ENCODE results near the gene FRK. TPM values are rescaled to one million over a fixed set of nuclear protein-coding genes. Genes with fewer than 3 reads are reported as not detected.
A peak's percentile ranks its signal among the peaks of the same experiment; 100 is the strongest.
"Not testable (repeated sequence)": the region's sequence is repeated elsewhere in the genome, so short reads cannot be mapped to it uniquely, and the experiment has no call there.

The FRK gene
- total RNA-seq, 2 experiments from 2014 or later, result 0.03 TPM

DNA sequence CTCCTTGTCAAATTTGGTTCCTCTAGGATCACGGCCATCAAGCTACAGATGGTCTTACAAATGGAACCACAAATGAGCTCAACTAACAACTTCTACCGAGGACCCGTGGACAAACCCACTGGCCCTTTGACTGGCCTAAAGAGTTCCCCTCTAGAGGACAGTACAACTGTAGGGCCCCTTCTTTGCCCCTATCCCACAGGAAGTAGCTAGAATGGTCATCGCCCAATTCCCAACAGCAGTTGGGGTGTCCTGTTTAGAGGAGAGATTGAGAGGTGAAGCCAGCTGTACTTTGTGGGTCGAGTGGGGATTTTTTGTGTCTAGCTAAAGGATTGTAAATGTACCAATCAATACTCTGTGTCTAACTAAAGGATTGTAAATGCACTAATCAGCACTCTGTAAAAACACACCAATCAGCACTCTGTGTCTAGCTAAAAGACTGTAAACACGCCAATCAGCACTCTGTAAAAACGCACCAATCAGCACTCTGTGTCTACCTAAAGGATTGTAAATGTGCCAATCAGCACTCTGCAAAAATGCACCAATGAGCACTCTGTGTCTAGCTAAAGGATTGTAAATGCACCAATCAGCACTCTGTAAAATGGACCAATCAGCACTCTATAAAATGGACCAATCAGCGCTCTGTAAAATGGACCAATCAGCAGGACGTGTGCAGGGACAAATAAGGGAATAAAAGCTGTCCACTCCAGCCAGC lies 35.5 kb upstream of the FRK start:
- H3K4me1 Mint-ChIP-seq (ENCODE audit: low read depth); H3K27me3 Mint-ChIP-seq (ENCODE audit: low read depth); H3K9me3 Mint-ChIP-seq (ENCODE audit: insufficient read depth); DNase-seq; H3K4me3 Mint-ChIP-seq; H3K27ac Mint-ChIP-seq; H3K36me3 Mint-ChIP-seq (ENCODE audit: low read depth); ATAC-seq: not testable (repeated sequence)
- ChIA-PET CTCF (interaction anchor here (0.9 to 2.2 kb wide), 6 partner anchors 16 to 87 kb away, joined by 3 to 22 read pairs (median 6); no protein-coding TSS in a partner anchor), POLR2A (interaction anchor here (0.8 kb wide), 1 partner anchor 84 kb away, joined by 3 read pairs; no protein-coding TSS in a partner anchor)

GRCh38 chr6:116094041-116094440 lies 33.4 kb upstream of the FRK start:
- Mint-ChIP-seq H3K4me1 (ENCODE audit: low read depth) (peaks cover 16% of the 10 kb centered on the region), H3K4me3 (no peak overlapping the region), H3K36me3 (ENCODE audit: low read depth) (peaks cover 3% of the 10 kb centered on the region), H3K27ac (no peak overlapping the region), H3K9me3 (ENCODE audit: insufficient read depth) (no peaks in the 10 kb centered on the region), H3K27me3 (ENCODE audit: low read depth) (no peaks in the 10 kb centered on the region)
- no peak for DNase-seq
- ChIA-PET POLR2A (no interaction called here), CTCF (interaction anchor here (0.7 kb wide), 1 partner anchor 83 kb away, joined by 3 read pairs; no protein-coding TSS in a partner anchor)
- ATAC-seq, result no peak

- Mint-ChIP-seq H3K27ac (peak overlapping the region; percentile 5), H3K4me3 (no peak overlapping the region), H3K4me1 (ENCODE audit: low read depth) (peaks cover 16% of the 10 kb centered on the region), H3K9me3 (ENCODE audit: insufficient read depth) (no peaks in the 10 kb centered on the region), H3K36me3 (ENCODE audit: low read depth) (no peaks in the 10 kb centered on the region), H3K27me3 (ENCODE audit: low read depth) (peaks cover 2% of the 10 kb centered on the region)
- ChIA-PET CTCF (interaction anchor here (1.0 kb wide), 1 partner anchor 78 kb away, joined by 3 read pairs; no protein-coding TSS in a partner anchor), POLR2A (interaction anchor here (1.7 kb wide), 1 partner anchor 11 kb away, joined by 7 read pairs; the partner anchor contains the start of gene NT5DC1)
- ATAC-seq (peak; percentile 82), DNase-seq (peak; percentile 39)
These were observed 29.6 kb upstream of the FRK start for GRCh38 chr6:116090251-116090650.

DNA sequence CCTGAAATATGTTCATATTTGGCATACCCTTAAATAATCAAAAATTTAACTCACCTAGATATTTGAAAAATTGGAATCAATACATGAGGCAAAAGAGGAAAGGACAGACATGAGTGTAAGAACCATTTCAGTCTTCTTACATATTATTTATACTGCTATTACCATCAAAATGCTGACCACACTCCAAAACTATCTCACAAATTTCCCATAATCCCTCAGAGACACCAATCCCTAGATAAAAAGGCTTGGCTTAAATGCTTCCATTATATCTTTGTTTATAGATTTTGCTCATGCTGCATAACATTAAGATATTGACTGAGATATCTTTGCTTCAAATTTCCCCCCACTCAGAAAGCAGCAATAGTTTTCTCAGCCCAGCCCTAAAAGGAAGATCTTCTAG lies 28.3 kb upstream of the FRK start:
- Mint-ChIP-seq H3K27ac (no peak overlapping the region), H3K9me3 (ENCODE audit: insufficient read depth) (no peaks in the 10 kb centered on the region), H3K36me3 (ENCODE audit: low read depth) (no peaks in the 10 kb centered on the region), H3K27me3 (ENCODE audit: low read depth) (peaks cover 4% of the 10 kb centered on the region), H3K4me3 (no peak overlapping the region), H3K4me1 (ENCODE audit: low read depth) (peaks cover 16% of the 10 kb centered on the region)
- no peak for ATAC-seq
- ChIA-PET POLR2A (interaction anchor here (0.6 to 1.7 kb wide), 2 partner anchors 12 kb away, joined by 3 to 7 read pairs; partner anchors contain the start of gene NT5DC1), CTCF (interaction anchor here (1.0 kb wide), 1 partner anchor 76 kb away, joined by 3 read pairs; no protein-coding TSS in a partner anchor)
- DNase-seq, result no peak

GRCh38 chr6:116087437-116088027 lies 26.8 kb upstream of the FRK start:
- peaks cover 10% of the 10 kb centered on the region for H3K27me3 Mint-ChIP-seq (ENCODE audit: low read depth)
- POLR2A ChIA-PET, result no interaction called here
- no peak overlapping the region for H3K4me3 Mint-ChIP-seq
- H3K36me3 Mint-ChIP-seq (ENCODE audit: low read depth), result no peaks in the 10 kb centered on the region
- DNase-seq (no peak), ATAC-seq (no peak)
- CTCF ChIA-PET, result interaction anchor here (1.2 kb wide), 1 partner anchor 10 kb away, joined by 4 read pairs; no protein-coding TSS in a partner anchor
- H3K27ac Mint-ChIP-seq, result no peak overlapping the region
- peaks cover 16% of the 10 kb centered on the region for H3K4me1 Mint-ChIP-seq (ENCODE audit: low read depth)
- H3K9me3 Mint-ChIP-seq (ENCODE audit: insufficient read depth), result no peaks in the 10 kb centered on the region

DNA sequence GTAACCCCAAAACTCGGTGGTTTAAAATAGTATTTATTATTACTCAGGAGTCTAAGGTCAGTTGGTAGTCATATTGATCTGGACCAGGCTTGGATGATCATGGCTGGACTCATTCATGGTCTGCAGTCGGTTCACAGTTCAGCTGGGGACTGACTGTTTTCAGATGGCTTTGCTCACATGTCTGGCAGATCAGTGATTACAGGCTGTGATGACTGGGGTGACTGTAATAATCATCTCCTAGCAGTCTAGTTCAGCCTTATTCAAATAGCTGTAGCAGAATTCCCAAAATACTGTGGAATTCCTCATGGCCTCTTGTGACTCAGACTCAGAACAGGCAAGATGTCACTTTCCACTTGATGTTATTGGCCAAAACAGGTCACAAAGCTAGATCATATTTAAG lies 23.6 kb upstream of the FRK start:
- Mint-ChIP-seq H3K36me3 (ENCODE audit: low read depth) (no peaks in the 10 kb centered on the region), H3K4me1 (ENCODE audit: low read depth) (no peaks in the 10 kb centered on the region), H3K4me3 (no peak overlapping the region), H3K27ac (no peak overlapping the region), H3K27me3 (ENCODE audit: low read depth) (peaks cover 16% of the 10 kb centered on the region), H3K9me3 (ENCODE audit: insufficient read depth) (no peaks in the 10 kb centered on the region)
- CTCF ChIA-PET, result interaction anchor here (1.1 to 1.6 kb wide), 2 partner anchors 17 to 73 kb away, joined by 4 read pairs; no protein-coding TSS in a partner anchor
- POLR2A ChIA-PET, result no interaction called here
- ATAC-seq (no peak), DNase-seq (no peak)

DNA sequence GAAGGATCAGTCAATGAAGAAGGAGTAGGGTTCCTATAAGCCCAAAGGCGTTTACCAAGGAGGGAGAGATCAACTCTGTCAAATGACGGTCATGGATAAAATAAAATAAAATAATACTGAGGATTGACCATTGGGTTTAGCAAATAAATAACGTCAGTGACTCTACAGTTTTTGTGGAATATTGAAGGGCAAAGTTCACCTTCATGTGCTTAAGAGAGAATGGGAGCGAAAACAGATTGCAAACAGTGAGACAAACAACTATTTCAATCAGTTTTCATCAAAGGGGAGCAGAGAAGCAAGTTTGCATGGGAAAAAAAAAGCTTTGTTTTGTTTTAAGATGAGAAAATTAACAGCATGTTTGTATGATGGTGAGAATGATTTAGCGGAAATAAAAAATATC lies 22.4 kb upstream of the FRK start:
- Mint-ChIP-seq H3K36me3 (ENCODE audit: low read depth) (no peaks in the 10 kb centered on the region), H3K27me3 (ENCODE audit: low read depth) (peaks cover 21% of the 10 kb centered on the region), H3K4me1 (ENCODE audit: low read depth) (no peaks in the 10 kb centered on the region), H3K27ac (no peak overlapping the region), H3K9me3 (ENCODE audit: insufficient read depth) (no peaks in the 10 kb centered on the region), H3K4me3 (no peak overlapping the region)
- DNase-seq, result no peak
- no peak for ATAC-seq
- ChIA-PET POLR2A (no interaction called here), CTCF (no interaction called here)

- ATAC-seq (no peak), DNase-seq (no peak)
- CTCF ChIA-PET, result interaction anchor here (1.3 kb wide), 1 partner anchor 33 kb away, joined by 3 read pairs; no protein-coding TSS in a partner anchor
- POLR2A ChIA-PET, result no interaction called here
- Mint-ChIP-seq H3K4me1 (ENCODE audit: low read depth) (peaks cover under 1% of the 10 kb centered on the region), H3K36me3 (ENCODE audit: low read depth) (no peaks in the 10 kb centered on the region), H3K9me3 (ENCODE audit: insufficient read depth) (no peaks in the 10 kb centered on the region), H3K27me3 (ENCODE audit: low read depth) (peaks cover 24% of the 10 kb centered on the region), H3K4me3 (no peak overlapping the region), H3K27ac (no peak overlapping the region)
These were observed 18.3 kb upstream of the FRK start for GRCh38 chr6:116078945-116079344.

DNA sequence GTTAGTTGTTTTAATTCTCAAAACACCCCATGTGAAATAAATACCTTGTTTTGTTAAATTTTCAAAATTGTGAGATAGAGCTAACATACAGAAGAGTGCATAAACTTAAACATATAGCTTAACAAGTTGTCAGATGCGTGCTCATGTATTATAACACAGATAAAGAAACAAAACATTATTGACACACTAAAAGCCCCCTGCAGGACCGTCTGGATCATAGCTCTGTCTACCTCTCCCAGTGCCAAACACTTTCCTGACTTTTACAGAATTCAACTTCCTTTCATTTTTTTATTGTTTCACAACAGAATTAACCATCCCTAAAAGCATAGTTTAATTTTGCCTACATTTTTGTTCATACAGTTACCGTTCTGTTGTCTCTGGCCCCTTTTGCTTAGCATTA lies 17.8 kb upstream of the FRK start:
- no peak for ATAC-seq
- CTCF ChIA-PET, result interaction anchor here (0.9 to 1.3 kb wide), 2 partner anchors 31 to 34 kb away, joined by 3 read pairs; no protein-coding TSS in a partner anchor
- no peak overlapping the region for H3K4me3 Mint-ChIP-seq
- H3K36me3 Mint-ChIP-seq (ENCODE audit: low read depth), result no peaks in the 10 kb centered on the region
- no peaks in the 10 kb centered on the region for H3K9me3 Mint-ChIP-seq (ENCODE audit: insufficient read depth)
- no peak for DNase-seq
- peaks cover 26% of the 10 kb centered on the region for H3K27me3 Mint-ChIP-seq (ENCODE audit: low read depth)
- peaks cover 2% of the 10 kb centered on the region for H3K4me1 Mint-ChIP-seq (ENCODE audit: low read depth)
- H3K27ac Mint-ChIP-seq, result no peak overlapping the region
- POLR2A ChIA-PET, result no interaction called here

DNA sequence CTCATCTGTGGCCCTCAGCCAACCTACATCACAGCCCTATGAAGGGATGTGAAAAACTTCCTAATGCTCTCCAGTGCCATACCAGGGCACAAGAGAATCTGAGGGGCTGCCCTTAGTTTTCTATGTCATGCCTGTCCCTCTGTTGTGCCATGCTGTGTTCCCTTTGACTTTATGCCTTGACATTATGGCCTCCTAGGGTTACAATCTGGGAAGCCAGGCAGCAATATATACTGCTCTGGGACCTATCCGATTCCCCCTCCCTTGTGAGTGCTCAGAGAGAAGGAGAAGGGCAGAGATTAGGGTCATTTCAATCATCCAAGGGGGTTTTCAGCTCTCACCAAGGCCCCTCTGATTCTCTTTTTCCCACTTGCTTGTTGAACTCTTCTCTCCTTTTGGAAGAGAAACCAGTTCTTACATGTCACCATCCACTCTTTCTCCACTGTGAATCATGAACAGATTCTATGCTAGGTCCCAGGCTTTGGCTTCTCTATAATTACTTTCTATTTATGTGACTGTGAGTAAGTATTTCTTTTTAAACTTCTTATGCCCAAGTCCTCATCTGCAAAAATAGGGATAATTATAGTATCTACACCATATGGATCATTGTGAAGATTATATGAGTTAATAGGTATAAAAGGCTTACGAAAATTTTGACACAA lies 14.2 kb upstream of the FRK start:
- peaks cover 15% of the 10 kb centered on the region for H3K27me3 Mint-ChIP-seq (ENCODE audit: low read depth)
- peaks cover 5% of the 10 kb centered on the region for H3K4me1 Mint-ChIP-seq (ENCODE audit: low read depth)
- no peak for ATAC-seq
- no peak overlapping the region for H3K27ac Mint-ChIP-seq
- no peak for DNase-seq
- POLR2A ChIA-PET, result no interaction called here
- CTCF ChIA-PET, result interaction anchor here (1.1 kb wide), 1 partner anchor 64 kb away, joined by 3 read pairs; no protein-coding TSS in a partner anchor
- no peaks in the 10 kb centered on the region for H3K36me3 Mint-ChIP-seq (ENCODE audit: low read depth)
- H3K9me3 Mint-ChIP-seq (ENCODE audit: insufficient read depth), result no peaks in the 10 kb centered on the region
- no peak overlapping the region for H3K4me3 Mint-ChIP-seq

GRCh38 chr6:116073765-116074440 lies 13.2 kb upstream of the FRK start:
- no peak overlapping the region for H3K4me3 Mint-ChIP-seq
- no peaks in the 10 kb centered on the region for H3K9me3 Mint-ChIP-seq (ENCODE audit: insufficient read depth)
- POLR2A ChIA-PET, result no interaction called here
- no peaks in the 10 kb centered on the region for H3K36me3 Mint-ChIP-seq (ENCODE audit: low read depth)
- no peak overlapping the region for H3K27ac Mint-ChIP-seq
- DNase-seq (no peak), ATAC-seq (no peak)
- H3K27me3 Mint-ChIP-seq (ENCODE audit: low read depth), result peaks cover 15% of the 10 kb centered on the region
- H3K4me1 Mint-ChIP-seq (ENCODE audit: low read depth), result peaks cover 5% of the 10 kb centered on the region
- CTCF ChIA-PET, result interaction anchor here (0.9 to 1.1 kb wide), 2 partner anchors 41 to 63 kb away, joined by 3 read pairs; no protein-coding TSS in a partner anchor

All from activated CD8-positive, alpha-beta T cell treated with anti-CD3 and anti-CD28 coated beads, Interleukin-2, amount 10 ng/mL, durations not matched to agents 7 days and 5 days (primary cell).